ENCODE results near the gene ANKRD28. TPM values are rescaled to one million over a fixed set of nuclear protein-coding genes. Genes with fewer than 3 reads are reported as not detected.

The ANKRD28 gene
- total and polyA plus RNA-seq, 9 of the 15 experiments (the other 6 are each of a cell fraction or from before 2014, with no cell fraction given) = 11.7 to 66.0 (median 36.7) TPM

GRCh38 chr3:15847239-15847638 lies 49.5 kb upstream of the ANKRD28 start:
- no peak overlapping the region for H3K4me2 ChIP-seq (ENCODE audit: insufficient read depth, low read length)
- no peak for FAIRE-seq
- ATAC-seq = no peak
- DNase-seq (ENCODE audit: extremely low read depth in 1 of 4, low spot score in 3 of 4) = no peak
- no peak overlapping the region for H2AFZ ChIP-seq (ENCODE audit: low read depth, low read length)
- H3K9ac ChIP-seq (ENCODE audit: insufficient read depth in 1 of 2, low read depth in 2 of 2, low read length in 2 of 2) = no peak overlapping the region
- peaks cover 96% of the 10 kb centered on the region for H3K79me2 ChIP-seq (ENCODE audit: control insufficient read depth, insufficient read depth, low read length)
- ChIA-PET CTCF (ENCODE audit: low intra/inter-chr PET ratio) (no interaction called here), POLR2A (interaction anchor here (0.5 to 1.5 kb wide), 8 partner anchors 8 to 1984 kb away, joined by 3 to 6 read pairs (median 4); no protein-coding TSS in a partner anchor)
- no peaks in the 10 kb centered on the region for H3K9me1 ChIP-seq (ENCODE audit: control insufficient read depth, insufficient read depth, low read length)
- H3K4me3 ChIP-seq = no peak overlapping the region
- H3K9me3 ChIP-seq (replicated peaks; ENCODE audit: control insufficient read depth, insufficient read depth, low read depth, low read length) = no peaks in the 10 kb centered on the region; the same call in 1 of the 2 replicates
- TF ChIP-seq HNRNPL (IDR thresholded peaks at IDR 0.05; ENCODE audit: low read depth, low read length) (no peak), THRB (CRISPR knock-in tag; conservative IDR thresholded peaks at IDR 0.05) (no peak), TSC22D4 (tag; IDR thresholded peaks at IDR 0.05) (no peak), PHF8 (IDR thresholded peaks at IDR 0.05; ENCODE audit: borderline replicate concordance, low read length) (no peak), ARID3A (IDR thresholded peaks at IDR 0.05; ENCODE audit: borderline replicate concordance, low read depth, low read length) (no peak), RAD21 (CRISPR knock-in tag; conservative IDR thresholded peaks at IDR 0.05 in 1 of 2, IDR thresholded peaks at IDR 0.05 in 1 of 2) (no peak), TOE1 (IDR thresholded peaks at IDR 0.05; ENCODE audit: borderline replicate concordance) (no peak), TOE1 (CRISPR knock-in tag; IDR thresholded peaks at IDR 0.05; ENCODE audit: borderline replicate concordance, low read depth) (no peak), ARID3B (CRISPR knock-in tag; IDR thresholded peaks at IDR 0.05; ENCODE audit: borderline replicate concordance) (no peak), THAP7 (CRISPR knock-in tag; IDR thresholded peaks at IDR 0.05) (no peak), ZNF655 (CRISPR knock-in tag; IDR thresholded peaks at IDR 0.05) (no peak)
- in situ Hi-C loops (cut with MboI) = no loop called here
- no peaks in the 10 kb centered on the region for H3K27me3 ChIP-seq (ENCODE audit: control insufficient read depth in 2 of 2, insufficient read depth in 2 of 2, low read length in 2 of 2)
- H3K36me3 ChIP-seq (ENCODE audit: control insufficient read depth, insufficient read depth, low read length) = peaks cover 8% of the 10 kb centered on the region
- BruUV-seq (replicated peaks) = no TSS peak
- H3K27ac ChIP-seq (ENCODE audit: extremely low read depth, low read depth, low read length) = no peak overlapping the region
- intact Hi-C loops (cut with micrococcal nuclease) = no loop called here
- H4K20me1 ChIP-seq (replicated peaks; ENCODE audit: control insufficient read depth, insufficient read depth, low read length) = peaks cover 7% of the 10 kb centered on the region; the same call in 1 of the 2 replicates
- no peaks in the 10 kb centered on the region for H3K4me1 ChIP-seq (replicated peaks in 1 of 2; ENCODE audit: control insufficient read depth in 2 of 2, insufficient read depth in 2 of 2, low read length in 2 of 2)

All from K562 (cell line).